IMR-90 (cell line): ENCODE measurements around the gene TNFRSF25. TPM values are rescaled to one million over a fixed set of nuclear protein-coding genes. Genes with fewer than 3 reads are reported as not detected.

Experiments
- ATAC-seq: fragments of 200-7000 bp; cut with Tn5 transposase; 2 replicates; pipeline ENCODE4 v1.9.1; 2020; ENCODE audit warnings: low read depth, mild to moderate bottlenecking, moderate library complexity
- BruUV-seq: library from RNA; stranded (reverse); fragments of 400-500 nt; replicated peaks from 2 replicates; lab custom pipeline; 2021; lab: Mats Ljungman, UMichigan
- CTCF ChIA-PET: fragments of 300-600 bp; formaldehyde crosslinking; extraction: SDS; loops from one replicate; lab custom pipeline; 2021; ENCODE audit warnings: antibody characterized with exemption; lab: Yijun Ruan, JAX
- POLR2A ChIA-PET: fragments of 300-600 bp; sonication (Branson Sonifier 250); formaldehyde crosslinking; loops from one replicate; lab custom pipeline; 2022; ENCODE audit warnings: antibody characterized with exemption; ENCODE audit not compliant: unreplicated experiment; lab: Charles Lee
- DNase-seq: peaks from one replicate; pipeline ENCODE4 v3.0.0; 2013
- H2AFZ ChIP-seq: replicated peaks from 2 replicates; pipeline ENCODE3; 2013; ENCODE audit warnings: low read length, mild to moderate bottlenecking; ENCODE audit not compliant: poor library complexity
- H2AK5ac ChIP-seq: 2 replicates; pipeline ENCODE4 v1.6.1; 2013; ENCODE audit warnings: low read depth, low read length, inconsistent platforms
- H2AK9ac ChIP-seq: replicated peaks from 2 replicates; pipeline ENCODE3; 2013; ENCODE audit warnings: mild to moderate bottlenecking, low read depth, low read length, moderate library complexity; ENCODE audit not compliant: poor library complexity
- H2BK120ac ChIP-seq: 2 replicates; pipeline ENCODE4 v1.6.1; 2013; ENCODE audit warnings: low read depth, low read length, inconsistent platforms
- H2BK15ac ChIP-seq: 3 replicates; pipeline ENCODE4 v1.6.1; 2013; ENCODE audit warnings: low read depth, low read length, inconsistent platforms
- H2BK20ac ChIP-seq: 2 replicates; pipeline ENCODE4 v1.6.1; 2013; ENCODE audit warnings: low read depth, mild to moderate bottlenecking, inconsistent platforms, low read length, moderate library complexity
- H2BK5ac ChIP-seq: 2 replicates; pipeline ENCODE4 v1.6.1; 2013; ENCODE audit warnings: mild to moderate bottlenecking, low read depth, low read length, inconsistent platforms; ENCODE audit not compliant: poor library complexity, severe bottlenecking
- H3K14ac ChIP-seq: replicated peaks from 2 replicates; pipeline ENCODE4 v1.6.1; 2013; ENCODE audit warnings: low read depth, low read length, inconsistent platforms
- H3K18ac ChIP-seq: 2 replicates; pipeline ENCODE4 v1.6.1; 2013; ENCODE audit warnings: low read depth, low read length, control low read depth
- H3K23ac ChIP-seq: 2 replicates; pipeline ENCODE4 v1.6.1; 2013; ENCODE audit warnings: low read depth, low read length, inconsistent platforms
- H3K27ac ChIP-seq: 2 replicates; pipeline ENCODE4 v1.5.1; 2013; ENCODE audit warnings: mild to moderate bottlenecking, control low read depth, low read length; ENCODE audit not compliant: insufficient read depth
- H3K27me3 ChIP-seq: 2 replicates; pipeline ENCODE4 v1.6.1; 2013; ENCODE audit warnings: low read length; ENCODE audit not compliant: control insufficient read depth, insufficient read depth
- H3K36me3 ChIP-seq: 2 replicates; pipeline ENCODE4 v1.6.1; 2013; ENCODE audit warnings: low read length, mixed read lengths; ENCODE audit not compliant: control insufficient read depth, insufficient read depth
- H3K4ac ChIP-seq: 2 replicates; pipeline ENCODE4 v1.6.1; 2013; ENCODE audit warnings: low read depth, low read length, inconsistent platforms
- H3K4me1 ChIP-seq: 2 replicates; pipeline ENCODE4 v1.6.1; 2013; ENCODE audit warnings: low read length, mixed read lengths; ENCODE audit not compliant: control insufficient read depth, insufficient read depth
- H3K4me2 ChIP-seq: 2 replicates; pipeline ENCODE4 v1.6.1; 2013; ENCODE audit warnings: low read depth, mild to moderate bottlenecking, control low read depth, low read length, moderate library complexity
- H3K4me3 ChIP-seq: 2 replicates; pipeline ENCODE4 v1.5.1; 2013; ENCODE audit warnings: low read depth, mild to moderate bottlenecking, control low read depth, low read length, moderate library complexity; ENCODE audit not compliant: insufficient read depth
- H3K56ac ChIP-seq: 2 replicates; pipeline ENCODE4 v1.6.1; 2013; ENCODE audit warnings: low read length, inconsistent platforms; ENCODE audit not compliant: insufficient read depth; ENCODE audit errors: extremely low read depth
- H3K79me1 ChIP-seq, 2 experiments: 2 replicates each; pipeline ENCODE4 v1.6.1; 2013; ENCODE audit warnings: low read length in 2 of 2, inconsistent platforms in 1 of 2, low read depth in 1 of 2
- H3K9ac ChIP-seq: 2 replicates; pipeline ENCODE4 v1.6.1; 2013; ENCODE audit warnings: low read depth, low read length, control low read depth
- H3K9me1 ChIP-seq: 2 replicates; pipeline ENCODE4 v1.6.1; 2013; ENCODE audit warnings: low read length, inconsistent platforms; ENCODE audit not compliant: insufficient read depth
- H3K9me3 ChIP-seq: 2 replicates; pipeline ENCODE4 v1.6.1; 2013; ENCODE audit warnings: low read length; ENCODE audit not compliant: control insufficient read depth, insufficient read depth
- H4K20me1 ChIP-seq: 2 replicates; pipeline ENCODE4 v1.6.1; 2013; ENCODE audit warnings: low read length, inconsistent platforms; ENCODE audit not compliant: insufficient read depth
- H4K5ac ChIP-seq: 2 replicates; pipeline ENCODE4 v1.6.1; 2013; ENCODE audit warnings: mild to moderate bottlenecking, low read depth, low read length, control low read depth
- H4K8ac ChIP-seq, 2 experiments: 2 replicates each; pipeline ENCODE4 v1.6.1; 2013; ENCODE audit warnings: low read depth in 2 of 2, low read length in 2 of 2, control low read depth in 1 of 2, inconsistent platforms in 1 of 2
- H4K91ac ChIP-seq: 2 replicates; pipeline ENCODE4 v1.6.1; 2013; ENCODE audit warnings: low read depth, low read length, inconsistent platforms; ENCODE audit not compliant: insufficient read depth
- CEBPB ChIP-seq: IDR thresholded peaks from 2 replicates; pipeline ENCODE4 v1.6.1; 2012; ENCODE audit warnings: low read depth, low read length, improper control_type of control experiment
- CHD1 ChIP-seq: IDR thresholded peaks from 2 replicates; pipeline ENCODE4 v1.6.1; 2012; ENCODE audit warnings: low read depth, low read length, improper control_type of control experiment
- CTCF ChIP-seq: conservative IDR thresholded peaks from 2 replicates; pipeline ENCODE4 v1.5.1; 2012; ENCODE audit warnings: mild to moderate bottlenecking, low read depth, low read length, improper control_type of control experiment
- ELK1 ChIP-seq: fragments of 150-350 bp; IDR thresholded peaks from 2 replicates; pipeline ENCODE4 v1.6.1; 2016; ENCODE audit warnings: low read depth, mild to moderate bottlenecking, low read length, moderate library complexity, borderline replicate concordance
- FOS ChIP-seq: fragments of 150-350 bp; IDR thresholded peaks from 2 replicates; pipeline ENCODE4 v1.6.1; 2016; ENCODE audit warnings: low read depth, low read length
- MAFK ChIP-seq: IDR thresholded peaks from 2 replicates; pipeline ENCODE4 v1.6.1; 2012; ENCODE audit warnings: low read depth, low read length, improper control_type of control experiment
- MAZ ChIP-seq: IDR thresholded peaks from 2 replicates; pipeline ENCODE4 v1.6.1; 2012; ENCODE audit warnings: low read depth, mild to moderate bottlenecking, low read length, improper control_type of control experiment, moderate library complexity, borderline replicate concordance
- MXI1 ChIP-seq: IDR thresholded peaks from 2 replicates; pipeline ENCODE4 v1.6.1; 2012; ENCODE audit warnings: low read depth, mild to moderate bottlenecking, low read length, moderate library complexity, borderline replicate concordance
- POLR2A ChIP-seq: IDR thresholded peaks from 2 replicates; pipeline ENCODE4 v1.6.1; 2012; ENCODE audit warnings: mild to moderate bottlenecking, low read depth, low read length
- RAD21 ChIP-seq: IDR thresholded peaks from 2 replicates; pipeline ENCODE4 v1.6.1; 2012; ENCODE audit warnings: low read length, improper control_type of control experiment
- RCOR1 ChIP-seq: IDR thresholded peaks from 2 replicates; pipeline ENCODE4 v1.6.1; 2012; ENCODE audit warnings: mild to moderate bottlenecking, low read length, improper control_type of control experiment; ENCODE audit not compliant: insufficient replicate concordance
- RFX5 ChIP-seq: IDR thresholded peaks from 2 replicates; pipeline ENCODE4 v1.8.0; 2012; ENCODE audit warnings: low read depth, mild to moderate bottlenecking, low read length, moderate library complexity
- SMC3 ChIP-seq: fragments of 150-350 bp; IDR thresholded peaks from 2 replicates; pipeline ENCODE4 v1.6.1; 2016; ENCODE audit warnings: low read depth, mild to moderate bottlenecking, antibody characterized with exemption, low read length, moderate library complexity
- USF2 ChIP-seq: fragments of 150-350 bp; IDR thresholded peaks from 2 replicates; pipeline ENCODE4 v1.6.1; 2017; ENCODE audit warnings: mild to moderate bottlenecking, antibody characterized with exemption, low read length, low read depth
- WGBS, 2 experiments: methylation state at CpG; one replicate each; pipeline versions ENCODE4 v1.1.5 to v1.1.7; 2013; ENCODE audit warnings: missing lambda C conversion rate in 2 of 2; ENCODE audit not compliant: insufficient read length in 1 of 2; ENCODE audit errors: extremely low coverage in 2 of 2; 5-methylcytosine and 5-hydroxymethylcytosine counted together
- dilution Hi-C: fragments of 300-500 bp; cut with HindIII; formaldehyde crosslinking; loops from one replicate; pipeline ENCODE4 v1.14.3; 2018; ENCODE audit warnings: low sequenced_read_pairs; ENCODE audit not compliant: unreplicated experiment
- in situ Hi-C: fragments of 300-500 bp; cut with MboI; formaldehyde crosslinking; loops from 3 replicates; pipeline ENCODE4 v1.14.3; 2019; ENCODE audit warnings: low sequenced_read_pairs, inconsistent platforms, mixed read lengths
- intact Hi-C: fragments of 100-400 bp; cut with micrococcal nuclease; formaldehyde crosslinking; loops from 2 replicates; pipeline ENCODE4 v1.10.0; 2022
- polyA plus RNA-seq, 3 experiments: library from polyadenylated mRNA; depleted of rRNA; stranded (reverse); fragments of >200 nt; gene quantifications; 2 replicates each; pipeline ENCODE4 v1.2.3, GENCODE V29; 2012; ENCODE audit warnings: low replicate concordance in 1 of 3
- total RNA-seq: library from RNA; depleted of rRNA; stranded (reverse); fragments of >200 nt; gene quantifications from 2 replicates; pipeline ENCODE4 v1.2.3, GENCODE V29; 2012

The TNFRSF25 gene
- total and polyA plus RNA-seq, 2 of the 4 experiments (the other 2 are of a cell fraction), result 1.3 to 11.2 TPM

GRCh38 chr1:6502000-6502891 is 36.3 kb upstream of the TNFRSF25 start:
- in situ Hi-C loops (no loop called here), dilution Hi-C loops (no loop called here), intact Hi-C loops (no loop called here)
- ATAC-seq, result no peak
- Histone ChIP-seq H2BK20ac (no peak overlapping the region), H3K9me1 (no peaks in the 10 kb centered on the region), H4K91ac (no peak overlapping the region), H2AK5ac (no peak overlapping the region), H3K36me3 (no peaks in the 10 kb centered on the region), H2BK15ac (no peak overlapping the region), H3K18ac (no peak overlapping the region), H4K8ac (no peak overlapping the region), H3K14ac (no peak overlapping the region), H3K27ac (no peak overlapping the region), H3K4me1 (peaks cover 3% of the 10 kb centered on the region), H2AFZ (peak overlapping the region; percentile 43), H2BK5ac (no peak overlapping the region), H3K9me3 (no peaks in the 10 kb centered on the region), H3K9ac (no peak overlapping the region), H4K20me1 (no peaks in the 10 kb centered on the region), H3K4me3 (no peak overlapping the region), H3K79me1 (no peaks in the 10 kb centered on the region), H4K5ac (no peak overlapping the region), H3K4me2 (no peak overlapping the region), H3K4ac (no peak overlapping the region), H3K23ac (no peak overlapping the region), H2BK120ac (no peak overlapping the region), H2AK9ac (no peak overlapping the region), H3K27me3 (peaks cover 9% of the 10 kb centered on the region), H3K56ac (no peak overlapping the region)
- no peak for DNase-seq
- no TSS peak for BruUV-seq
- WGBS, 2 experiments, result 65% methylated on average over 21 of the region's 31 CpGs; no CpG with 5 or more reads in 1 of the 2 experiments
- ChIA-PET POLR2A (no interaction called here), CTCF (interaction anchor here (0.6 kb wide), 1 partner anchor 22 kb away, joined by 4 read pairs; no protein-coding TSS in a partner anchor)
- no peak for TF ChIP-seq MAFK
- TF ChIP-seq CHD1, result no peak
- no peak for TF ChIP-seq ELK1
- TF ChIP-seq MXI1, result no peak
- no peak for TF ChIP-seq SMC3
- no peak for TF ChIP-seq MAZ
- TF ChIP-seq RAD21, result no peak
- TF ChIP-seq RFX5, result no peak
- no peak for TF ChIP-seq CTCF
- TF ChIP-seq FOS, result no peak
- TF ChIP-seq CEBPB, result no peak
- no peak for TF ChIP-seq USF2
- TF ChIP-seq POLR2A, result no peak
- no peak for TF ChIP-seq RCOR1
